Upper lobe of left lung (tissue), 6 donors: ENCODE results near the gene CCNB1. TPM values are rescaled to one million over a fixed set of nuclear protein-coding genes. Genes with fewer than 3 reads are reported as not detected.
"Not testable (repeated sequence)": the region's sequence is repeated elsewhere in the genome, so short reads cannot be mapped to it uniquely, and the experiment has no call there.

Source experiments
- ATAC-seq, 2 donors: fragments of 200-7000 bp; cut with Tn5 transposase; one replicate each; pipeline ENCODE4 v1.9.1; 2022; ENCODE audit warnings: mild to moderate bottlenecking in 2 of 2, moderate library complexity in 2 of 2; ENCODE audit not compliant: low FRiP score in 2 of 2
- DNase-seq, 2 donors: peaks; one replicate each; pipeline ENCODE4 v3.0.0-alpha.2; 2019 to 2020
- H3K27ac ChIP-seq, 4 donors: fragments of 200-600 bp; sonication (generic); one replicate each; pipeline ENCODE4 v1.5.1; 2016 to 2019
- H3K27me3 ChIP-seq, 4 donors: fragments of 200-600 bp; sonication (generic); one replicate each; pipeline ENCODE4 v1.5.1; 2017 to 2019
- H3K36me3 ChIP-seq, 4 donors: fragments of 200-600 bp; sonication (generic); one replicate each; pipeline ENCODE4 v1.5.1; 2016 to 2019
- H3K4me1 ChIP-seq, 4 donors: fragments of 200-600 bp; sonication (generic); one replicate each; pipeline ENCODE4 v1.5.1; 2018 to 2019
- H3K4me3 ChIP-seq, 4 donors: fragments of 200-600 bp; sonication (generic); one replicate each; pipeline ENCODE4 v1.5.1; 2017 to 2019; ENCODE audit warnings: mild to moderate bottlenecking in 2 of 4, moderate library complexity in 1 of 4
- H3K9me3 ChIP-seq, 4 donors: fragments of 200-600 bp; sonication (generic); one replicate each; pipeline ENCODE4 v1.5.1; 2018 to 2019
- EP300 ChIP-seq, 4 donors: sonication (generic); formaldehyde crosslinking; IDR thresholded peaks; one replicate each; pipeline ENCODE4 v1.5.1; 2017; ENCODE audit warnings: antibody characterized with exemption in 4 of 4, control low read depth in 2 of 4
- POLR2A ChIP-seq, 4 donors: fragments of 450-650 bp; IDR thresholded peaks; one replicate each; pipeline ENCODE4 v1.5.1; 2016 to 2017; ENCODE audit warnings: antibody characterized with exemption in 4 of 4, mild to moderate bottlenecking in 2 of 4
- POLR2AphosphoS5 ChIP-seq, 2 donors: sonication (generic); formaldehyde crosslinking; IDR thresholded peaks; one replicate each; pipeline ENCODE4 v1.5.1; 2017; ENCODE audit warnings: antibody characterized with exemption in 2 of 2
- WGBS, 2 donors: methylation state at CpG; one replicate each; pipeline ENCODE4 v1.1.5; 2017 to 2018; 5-methylcytosine and 5-hydroxymethylcytosine counted together
- total RNA-seq, 6 donors: library from RNA; depleted of rRNA in 4 of 6; stranded (reverse); fragments of >200 nt in 4 of 6; gene quantifications; one replicate each; pipeline versions ENCODE4 v1.1.0 to v1.2.1, GENCODE V29; 2016 to 2021
- TF ChIP-seq, protein P1 (sequence below), 6 experiments: fragments of 450-650 bp in 4 of 6; fragments of 200-600 bp in 2 of 6; sonication (generic) in 2 of 6; IDR thresholded peaks; one replicate each; pipeline ENCODE4 v1.5.1; 2016 to 2019; ENCODE audit warnings: antibody characterized with exemption in 6 of 6
- donor health status: DM: no; HTN: no; CAD: no; lungs with moderate emphysema.
- donor health status: DM: no; HTN: yes; CAD: no; lungs with severe emphysema.

The CCNB1 gene
- total RNA-seq, 6 donors from 2014 or later, result 2.1 to 9.8 (median 5.6) TPM

DNA sequence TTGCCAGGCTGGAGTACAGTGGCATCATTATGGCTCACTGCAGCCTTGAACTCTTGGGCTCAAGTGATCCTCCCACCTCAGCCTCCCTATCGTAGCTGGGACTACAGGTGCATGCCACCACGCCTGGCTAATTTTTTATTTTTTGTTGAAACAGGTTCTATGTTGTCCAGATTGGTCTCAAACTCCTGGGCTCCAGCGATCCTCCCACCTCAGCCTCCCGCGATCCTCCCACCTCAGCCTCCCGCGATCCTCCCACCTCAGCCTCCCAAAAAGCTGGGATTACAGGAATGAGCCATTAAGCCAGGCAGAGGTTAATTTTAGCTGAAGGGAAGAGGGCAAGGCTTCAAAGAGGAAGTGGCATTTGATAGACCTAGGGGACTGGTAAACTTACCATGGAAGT is 32.8 kb upstream of the CCNB1 start:
- Histone ChIP-seq H3K4me3 (no peak overlapping the region), H3K9me3 (no peaks in the 10 kb centered on the region), H3K27ac (no peak overlapping the region), H3K27me3 (no peaks in the 10 kb centered on the region), H3K4me1 (no peaks in the 10 kb centered on the region), H3K36me3 (peaks cover 4 to 20% (median 6%) of the 10 kb centered on the region in 4 donors)
- no peak for ATAC-seq
- TF ChIP-seq POLR2AphosphoS5 (IDR thresholded peaks at IDR 0.05) (no peak), EP300 (IDR thresholded peaks at IDR 0.05) (no peak), POLR2A (IDR thresholded peaks at IDR 0.05) (no peak)
- TF ChIP-seq, protein P1, sequence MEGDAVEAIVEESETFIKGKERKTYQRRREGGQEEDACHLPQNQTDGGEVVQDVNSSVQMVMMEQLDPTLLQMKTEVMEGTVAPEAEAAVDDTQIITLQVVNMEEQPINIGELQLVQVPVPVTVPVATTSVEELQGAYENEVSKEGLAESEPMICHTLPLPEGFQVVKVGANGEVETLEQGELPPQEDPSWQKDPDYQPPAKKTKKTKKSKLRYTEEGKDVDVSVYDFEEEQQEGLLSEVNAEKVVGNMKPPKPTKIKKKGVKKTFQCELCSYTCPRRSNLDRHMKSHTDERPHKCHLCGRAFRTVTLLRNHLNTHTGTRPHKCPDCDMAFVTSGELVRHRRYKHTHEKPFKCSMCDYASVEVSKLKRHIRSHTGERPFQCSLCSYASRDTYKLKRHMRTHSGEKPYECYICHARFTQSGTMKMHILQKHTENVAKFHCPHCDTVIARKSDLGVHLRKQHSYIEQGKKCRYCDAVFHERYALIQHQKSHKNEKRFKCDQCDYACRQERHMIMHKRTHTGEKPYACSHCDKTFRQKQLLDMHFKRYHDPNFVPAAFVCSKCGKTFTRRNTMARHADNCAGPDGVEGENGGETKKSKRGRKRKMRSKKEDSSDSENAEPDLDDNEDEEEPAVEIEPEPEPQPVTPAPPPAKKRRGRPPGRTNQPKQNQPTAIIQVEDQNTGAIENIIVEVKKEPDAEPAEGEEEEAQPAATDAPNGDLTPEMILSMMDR (IDR thresholded peaks at IDR 0.05), result no peak
- WGBS, 2 donors, result 69 to 85% methylated on average over 7 of the region's 7 CpGs
- DNase-seq, result no peak

DNA sequence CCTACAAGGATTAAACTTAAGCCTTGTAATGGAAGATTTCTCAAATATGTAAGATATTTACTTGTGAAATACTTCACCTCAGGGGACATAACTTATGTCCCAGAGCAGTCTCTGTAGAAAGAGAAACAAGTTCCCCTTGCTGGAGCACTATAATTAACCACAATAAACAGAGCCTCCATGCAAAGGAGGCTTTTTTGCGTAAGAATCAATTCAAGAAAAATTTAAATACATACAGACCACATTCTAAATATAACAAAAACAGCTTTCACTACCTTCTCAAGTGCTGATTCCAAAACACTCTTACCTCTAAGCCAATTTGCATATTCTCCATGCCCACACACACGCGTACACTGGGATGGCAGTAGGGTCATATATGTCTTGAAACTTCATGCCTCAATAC is 30.7 kb upstream of the CCNB1 start:
- no peaks in the 10 kb centered on the region for H3K4me1 ChIP-seq
- TF ChIP-seq POLR2AphosphoS5 (IDR thresholded peaks at IDR 0.05) (no peak), EP300 (IDR thresholded peaks at IDR 0.05) (no peak), POLR2A (IDR thresholded peaks at IDR 0.05) (no peak)
- TF ChIP-seq, protein P1 (IDR thresholded peaks at IDR 0.05), result no peak
- H3K4me3 ChIP-seq, result no peak overlapping the region
- peaks cover 0 to 5% (median 0%) of the 10 kb centered on the region in 4 donors for H3K9me3 ChIP-seq
- no peak for ATAC-seq
- H3K36me3 ChIP-seq, result peaks cover 0 to 4% (median 3%) of the 10 kb centered on the region in 4 donors
- no peaks in the 10 kb centered on the region for H3K27me3 ChIP-seq
- no peak for DNase-seq
- 86 to 92% methylated on average over 3 of the region's 3 CpGs for WGBS, 2 donors
- no peak overlapping the region for H3K27ac ChIP-seq

DNA sequence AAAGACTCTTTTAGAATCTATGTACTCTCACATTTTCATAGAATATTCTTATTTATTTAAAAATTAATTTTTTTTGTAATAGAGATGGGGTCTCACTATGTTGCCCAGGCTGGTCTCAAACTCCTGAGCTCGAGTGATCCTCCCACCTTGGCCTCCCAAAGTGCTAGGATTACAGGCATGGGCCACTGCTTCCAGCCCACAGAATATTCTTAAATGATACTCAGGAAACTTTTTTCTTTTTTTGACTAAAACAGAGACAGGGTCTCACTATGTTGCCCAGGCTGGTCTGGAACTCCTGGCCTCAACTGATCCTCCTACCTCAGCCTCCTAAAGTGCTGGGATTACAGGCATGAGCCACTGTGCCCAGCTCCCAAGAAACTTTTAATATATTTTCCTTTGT is 29.7 kb upstream of the CCNB1 start:
- not testable (repeated sequence) for H3K27me3 ChIP-seq, DNase-seq, H3K4me3 ChIP-seq, H3K4me1 ChIP-seq, H3K27ac ChIP-seq, ATAC-seq, H3K36me3 ChIP-seq, H3K9me3 ChIP-seq
- 98 to 100% methylated on average over 1 of the region's 1 CpG for WGBS, 2 donors

DNA sequence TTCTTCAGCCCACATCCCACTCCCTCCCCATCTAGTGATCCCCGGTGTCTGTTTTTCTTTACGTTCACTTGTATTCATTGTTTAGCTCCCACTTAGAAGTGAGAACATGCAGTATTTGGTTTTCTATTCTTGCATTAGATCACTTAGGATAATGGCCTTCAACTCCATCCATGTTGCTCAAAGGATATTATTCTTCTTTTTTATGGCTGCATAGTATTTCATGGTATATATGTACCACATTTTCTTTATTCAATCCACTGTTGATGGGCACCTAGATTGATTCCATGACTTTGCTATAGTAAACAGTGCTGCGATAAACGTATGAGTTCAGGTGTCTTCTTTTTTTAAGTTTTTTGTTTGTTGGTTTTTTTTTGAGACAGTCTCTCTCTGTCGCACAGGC is 29.1 kb upstream of the CCNB1 start:
- DNase-seq (no peak), ATAC-seq (no peak)
- no peak overlapping the region for H3K27ac ChIP-seq
- no peaks in the 10 kb centered on the region for H3K27me3 ChIP-seq
- WGBS, 2 donors, result 98% methylated on average over 5 of the region's 5 CpGs
- peaks cover 0 to 5% (median 0%) of the 10 kb centered on the region in 4 donors for H3K9me3 ChIP-seq
- H3K4me1 ChIP-seq, result no peaks in the 10 kb centered on the region
- no peak overlapping the region for H3K4me3 ChIP-seq
- peaks cover 0 to 4% (median 1%) of the 10 kb centered on the region in 4 donors for H3K36me3 ChIP-seq
- TF ChIP-seq, protein P1 (IDR thresholded peaks at IDR 0.05), result no peak
- TF ChIP-seq POLR2A (IDR thresholded peaks at IDR 0.05), result no peak
- no peak for TF ChIP-seq POLR2AphosphoS5 (IDR thresholded peaks at IDR 0.05)
- TF ChIP-seq EP300 (IDR thresholded peaks at IDR 0.05), result no peak

DNA sequence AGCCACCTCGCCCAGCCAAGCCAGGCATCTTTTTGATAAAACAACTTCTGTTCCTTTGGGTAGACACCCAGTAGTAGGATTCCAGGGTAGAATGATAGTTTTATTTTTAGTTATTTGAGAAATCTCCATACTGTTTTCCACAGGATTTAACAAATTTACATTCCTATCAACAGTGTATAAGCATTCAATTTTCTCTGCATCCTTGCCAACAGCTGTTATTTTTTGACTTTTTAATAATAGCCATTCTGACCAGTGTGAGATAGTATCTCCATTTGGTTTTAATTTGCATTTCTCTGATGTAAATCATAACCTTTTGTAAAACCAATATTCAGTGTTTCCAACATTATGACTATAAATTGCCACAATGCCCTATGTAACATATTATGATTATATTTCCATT is 28.2 kb upstream of the CCNB1 start:
- WGBS, 2 donors, result 100% methylated on average over 1 of the region's 1 CpG
- Histone ChIP-seq H3K36me3 (peaks cover 0 to 3% (median 0%) of the 10 kb centered on the region in 4 donors), H3K27ac (no peak overlapping the region), H3K4me3 (no peak overlapping the region), H3K27me3 (no peaks in the 10 kb centered on the region), H3K4me1 (no peaks in the 10 kb centered on the region), H3K9me3 (peaks cover 0 to 5% (median 0%) of the 10 kb centered on the region in 4 donors)
- DNase-seq (no peak), ATAC-seq (no peak)
- TF ChIP-seq POLR2AphosphoS5 (IDR thresholded peaks at IDR 0.05), result no peak
- TF ChIP-seq POLR2A (IDR thresholded peaks at IDR 0.05), result no peak
- TF ChIP-seq, protein P1 (IDR thresholded peaks at IDR 0.05), result no peak
- no peak for TF ChIP-seq EP300 (IDR thresholded peaks at IDR 0.05)

DNA sequence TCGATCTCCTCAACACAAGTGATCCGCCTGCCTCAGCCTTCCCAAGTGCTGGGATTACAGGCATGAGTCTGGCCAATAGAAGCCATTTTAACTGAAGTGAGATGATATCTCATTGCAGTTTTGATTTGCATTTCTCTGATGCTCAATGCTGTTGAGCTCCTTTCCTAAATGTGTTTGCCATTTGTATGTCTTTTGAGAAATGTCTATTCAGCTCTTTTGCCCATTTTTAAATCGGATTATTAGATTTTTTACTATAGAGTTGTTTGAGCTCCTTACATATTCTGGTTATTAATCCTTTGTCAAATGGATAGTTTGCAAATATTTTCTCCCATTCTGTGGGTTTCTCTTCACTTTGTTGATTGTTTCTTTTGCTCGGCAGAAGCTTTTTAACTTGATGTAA is 26.7 kb upstream of the CCNB1 start:
- not testable (repeated sequence) for H3K4me1 ChIP-seq, DNase-seq, H3K27me3 ChIP-seq, H3K27ac ChIP-seq, ATAC-seq, H3K36me3 ChIP-seq, H3K4me3 ChIP-seq, H3K9me3 ChIP-seq
- WGBS, 2 donors, result 94 to 98% methylated on average over 4 of the region's 4 CpGs
